MCF 10A (cell line): ENCODE data around the gene TRAF1. TPM values are rescaled to one million over a fixed set of nuclear protein-coding genes. Genes with fewer than 3 reads are reported as not detected.

Experiments used
- BruUV-seq: library from RNA; stranded (reverse); fragments of 400-500 nt; replicated peaks from 2 replicates; lab custom pipeline; 2021; lab: Mats Ljungman, UMichigan
- CTCF ChIA-PET: fragments of 300-600 bp; sonication (Branson Sonifier 250); formaldehyde crosslinking; extraction: SDS; loops from one replicate; lab custom pipeline; 2021; ENCODE audit warnings: antibody characterized with exemption, inconsistent platforms; lab: Yijun Ruan, JAX
- POLR2A ChIA-PET: fragments of 300-600, 350-650 bp; sonication (Branson Sonifier 250); formaldehyde crosslinking; extraction: SDS; loops from one replicate; lab custom pipeline; 2020; ENCODE audit warnings: antibody characterized with exemption, inconsistent platforms; lab: Yijun Ruan, JAX
- DNase-seq: peaks from one replicate; pipeline ENCODE4 v3.0.0-alpha.2; 2018; ENCODE audit not compliant: unreplicated experiment
- H3K27ac Mint-ChIP-seq: one replicate; pipeline ENCODE4 v1.8.0; 2022; ENCODE audit warnings: mild to moderate bottlenecking, low read depth, mixed read lengths; ENCODE audit not compliant: unreplicated experiment
- H3K27me3 Mint-ChIP-seq: one replicate; pipeline ENCODE4 v1.8.0; 2022; ENCODE audit warnings: mixed read lengths; ENCODE audit not compliant: insufficient read depth, unreplicated experiment
- H3K36me3 Mint-ChIP-seq: one replicate; pipeline ENCODE4 v1.8.0; 2022; ENCODE audit warnings: mild to moderate bottlenecking, moderate library complexity, mixed read lengths; ENCODE audit not compliant: insufficient read depth, unreplicated experiment
- H3K4me1 Mint-ChIP-seq: one replicate; pipeline ENCODE4 v1.8.0; 2022; ENCODE audit warnings: mixed read lengths; ENCODE audit not compliant: insufficient read depth, unreplicated experiment
- H3K4me3 Mint-ChIP-seq: one replicate; pipeline ENCODE4 v1.8.0; 2022; ENCODE audit warnings: mild to moderate bottlenecking, moderate library complexity, mixed read lengths; ENCODE audit not compliant: unreplicated experiment
- H3K9me3 Mint-ChIP-seq: one replicate; pipeline ENCODE4 v1.8.0; 2022; ENCODE audit warnings: mixed read lengths; ENCODE audit not compliant: unreplicated experiment
- CTCF ChIP-seq: fragments of 200-600 bp; IDR thresholded peaks from one replicate; pipeline ENCODE4 v1.8.0; 2022; ENCODE audit warnings: antibody characterized with exemption, mild to moderate bottlenecking; ENCODE audit not compliant: unreplicated experiment
- intact Hi-C: fragments of 100-400 bp; cut with micrococcal nuclease; formaldehyde crosslinking; loops from 2 replicates; pipeline ENCODE4 v1.14.1; 2022
- total RNA-seq: library from RNA; stranded (reverse); gene quantifications from 2 replicates; pipeline ENCODE4 v1.2.3, GENCODE V29; 2022

Gene TRAF1
- total RNA-seq, 1 experiment from 2014 or later: 0.84 TPM

DNA sequence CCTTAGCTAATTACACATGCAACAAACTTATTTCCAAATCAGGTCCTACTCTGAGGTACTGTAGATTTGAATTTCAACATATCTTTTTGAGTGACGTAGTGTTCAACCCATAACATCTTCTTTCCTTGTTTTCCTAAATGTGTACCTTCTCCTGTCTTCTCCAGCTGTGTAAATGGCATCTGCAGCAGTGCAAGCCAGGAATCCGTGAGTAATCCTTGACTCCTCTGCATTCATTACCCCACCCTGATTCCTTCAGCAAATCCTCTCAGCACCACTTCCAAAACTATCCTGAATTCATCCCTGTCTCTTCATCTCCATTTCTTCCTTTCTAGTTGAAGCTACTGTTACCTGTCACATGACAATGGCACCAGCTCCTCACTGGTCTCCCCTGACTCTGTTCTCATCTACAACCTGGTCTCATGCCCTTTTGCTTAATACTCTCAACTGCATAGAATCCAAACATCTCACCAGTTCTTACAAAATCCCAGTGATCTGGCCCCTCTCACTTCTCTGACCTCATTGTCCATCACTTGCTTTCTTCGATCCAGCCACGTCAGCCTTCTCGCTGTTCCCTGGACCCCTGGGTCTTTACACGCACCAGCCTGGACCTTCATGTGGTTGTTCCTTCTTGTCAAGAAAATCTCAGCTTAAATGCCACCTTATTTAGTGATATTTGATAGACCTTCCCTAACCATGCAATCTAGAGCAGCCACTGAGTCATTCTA is 14.6 kb upstream of the TRAF1 start:
- CTCF ChIA-PET: interaction anchor here (0.6 to 2.8 kb wide), 6 partner anchors 21 to 321 kb away, joined by 3 to 12 read pairs (median 3); no protein-coding TSS in a partner anchor
- peak; percentile 70 for DNase-seq
- intact Hi-C loops: no loop called here
- POLR2A ChIA-PET: interaction anchor here (0.7 to 2.4 kb wide), 11 partner anchors 8 to 337 kb away, joined by 3 to 12 read pairs (median 3); partner anchors contain the start of genes FBXW2 and PSMD5
- no peaks in the 10 kb centered on the region for H3K9me3 Mint-ChIP-seq
- peak overlapping the region; percentile 43 for H3K27ac Mint-ChIP-seq
- no TSS peak for BruUV-seq
- no peaks in the 10 kb centered on the region for H3K36me3 Mint-ChIP-seq
- TF ChIP-seq CTCF: no peak
- H3K4me1 Mint-ChIP-seq: peaks cover 37% of the 10 kb centered on the region
- H3K4me3 Mint-ChIP-seq: peak overlapping the region; percentile 2
- no peaks in the 10 kb centered on the region for H3K27me3 Mint-ChIP-seq

- Mint-ChIP-seq H3K36me3 (no peaks in the 10 kb centered on the region), H3K4me1 (peaks cover 43% of the 10 kb centered on the region), H3K4me3 (peak overlapping the region; percentile 2), H3K9me3 (no peaks in the 10 kb centered on the region), H3K27me3 (no peaks in the 10 kb centered on the region), H3K27ac (peak overlapping the region; percentile 43)
- CTCF ChIA-PET: interaction anchor here (0.6 to 2.8 kb wide), 5 partner anchors 21 to 379 kb away, joined by 3 to 12 read pairs (median 5); no protein-coding TSS in a partner anchor
- TF ChIP-seq CTCF: no peak
- no peak for DNase-seq
- BruUV-seq: no TSS peak
- intact Hi-C loops: no loop called here
- POLR2A ChIA-PET: interaction anchor here (0.7 to 2.4 kb wide), 11 partner anchors 8 to 338 kb away, joined by 3 to 12 read pairs (median 3); partner anchors contain the start of genes FBXW2 and PSMD5
Observed at GRCh38 chr9:120940573-120940972, 14.0 kb upstream of the TRAF1 start.

DNA sequence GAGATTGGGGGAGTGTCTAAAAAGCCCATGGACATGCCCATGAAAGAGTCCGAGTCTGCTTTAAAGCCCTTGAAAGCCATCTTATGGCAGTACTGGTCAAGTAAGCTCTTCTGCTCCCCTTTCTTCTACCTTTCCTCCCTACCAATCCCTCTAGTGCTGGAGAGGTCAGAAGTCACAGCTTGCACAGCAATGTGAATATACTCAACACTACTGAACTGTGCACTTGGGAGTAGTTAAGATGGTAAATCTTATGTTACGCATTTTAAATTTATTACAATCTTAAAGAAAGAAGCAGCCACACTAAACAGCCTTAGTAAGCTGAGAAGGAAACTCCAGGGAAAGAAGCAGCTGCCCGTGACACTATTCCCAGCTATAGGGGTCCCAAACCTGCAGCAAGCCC is 12.3 kb upstream of the TRAF1 start:
- no peak overlapping the region for H3K4me3 Mint-ChIP-seq
- CTCF ChIA-PET: interaction anchor here (0.6 to 5.7 kb wide), 8 partner anchors 22 to 183 kb away, joined by 3 to 71 read pairs (median 7); no protein-coding TSS in a partner anchor
- H3K9me3 Mint-ChIP-seq: no peaks in the 10 kb centered on the region
- H3K27me3 Mint-ChIP-seq: no peaks in the 10 kb centered on the region
- peaks cover 38% of the 10 kb centered on the region for H3K4me1 Mint-ChIP-seq
- DNase-seq: no peak
- no peak for TF ChIP-seq CTCF
- intact Hi-C loops: loop anchor here (5.0 kb wide), 1 partner anchor 322 kb away; no protein-coding TSS in a partner anchor
- POLR2A ChIA-PET: interaction anchor here (0.6 to 2.4 kb wide), 5 partner anchors 14 to 146 kb away, joined by 3 to 12 read pairs (median 3); partner anchors contain the start of gene FBXW2
- no TSS peak for BruUV-seq
- no peaks in the 10 kb centered on the region for H3K36me3 Mint-ChIP-seq
- no peak overlapping the region for H3K27ac Mint-ChIP-seq

DNA sequence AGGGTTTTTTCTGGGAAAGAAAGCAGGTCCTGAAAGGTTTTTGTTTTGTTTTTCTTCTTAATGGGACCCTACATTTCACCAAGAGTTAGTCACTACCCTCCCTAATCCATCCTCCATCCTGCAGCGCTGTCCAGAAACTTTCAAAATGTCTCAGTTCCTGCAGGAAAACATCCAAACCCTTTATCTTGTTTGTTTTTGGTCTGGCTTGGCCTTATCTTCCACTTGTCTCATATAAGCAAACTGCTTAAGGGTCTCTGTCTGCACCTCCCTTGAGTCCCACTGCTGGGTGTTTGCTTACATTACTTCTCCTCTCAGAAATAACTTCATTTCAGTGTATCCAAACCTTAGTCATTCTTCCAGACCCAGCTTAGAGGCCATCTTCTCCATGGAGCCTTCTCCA is 11.0 kb upstream of the TRAF1 start:
- POLR2A ChIA-PET: interaction anchor here (0.9 to 4.0 kb wide), 5 partner anchors 22 to 181 kb away, joined by 3 to 32 read pairs (median 28); partner anchors contain the start of genes FBXW2 and PSMD5
- Mint-ChIP-seq H3K27ac (peak overlapping the region; percentile 25), H3K27me3 (no peaks in the 10 kb centered on the region), H3K36me3 (no peaks in the 10 kb centered on the region), H3K9me3 (no peaks in the 10 kb centered on the region), H3K4me3 (no peak overlapping the region), H3K4me1 (peaks cover 38% of the 10 kb centered on the region)
- no peak for DNase-seq
- intact Hi-C loops: loop anchor here (5.0 kb wide), 1 partner anchor 320 kb away; no protein-coding TSS in a partner anchor
- CTCF ChIA-PET: interaction anchor here (0.6 to 5.7 kb wide), 19 partner anchors 18 to 324 kb away, joined by 3 to 71 read pairs (median 6); no protein-coding TSS in a partner anchor
- no TSS peak for BruUV-seq
- no peak for TF ChIP-seq CTCF
